ENCODE data around the gene GJA4. TPM values are rescaled to one million over a fixed set of nuclear protein-coding genes. Genes with fewer than 3 reads are reported as not detected.

GJA4 gene
- total RNA-seq, 1 experiment from 2014 or later = not detected

GRCh38 chr1:34843392-34844251, 50.8 kb downstream of the GJA4 start:
- Histone ChIP-seq H3K4me2 (ENCODE audit: low read length) (no peak overlapping the region), H3K4me1 (ENCODE audit: insufficient read depth, low read length) (peaks cover 12% of the 10 kb centered on the region; the same call in 1 of the 2 replicates), H3K27me3 (ENCODE audit: low read length) (no peaks in the 10 kb centered on the region), H3K27ac (ENCODE audit: low read length) (no peak overlapping the region), H3K36me3 (ENCODE audit: low read depth, low read length) (no peaks in the 10 kb centered on the region), H3K9me2 (replicated peaks; ENCODE audit: low read length) (no peaks in the 10 kb centered on the region), H3K4me3 (ENCODE audit: low read length) (no peak overlapping the region), H3K9me3 (ENCODE audit: low read length) (no peaks in the 10 kb centered on the region), H3K79me2 (ENCODE audit: low read length) (no peaks in the 10 kb centered on the region), H3F3A (ENCODE audit: low read length, unreplicated experiment) (no peaks in the 10 kb centered on the region), H3K9ac (ENCODE audit: low read length) (no peak overlapping the region), H4K20me1 (ENCODE audit: low read length) (no peaks in the 10 kb centered on the region), H2AFZ (ENCODE audit: low read length) (no peak overlapping the region)
- TF ChIP-seq EZH2 (IDR thresholded peaks at IDR 0.05; ENCODE audit: low read length, unreplicated experiment) (no peak), EZH2phosphoT487 (IDR thresholded peaks at IDR 0.05; ENCODE audit: borderline replicate concordance, low read length) (no peak), CTCF (conservative IDR thresholded peaks at IDR 0.05; ENCODE audit: low read depth, low read length) (no peak)
- CTCF ChIA-PET = no interaction called here
- BruUV-seq (replicated peaks) = no TSS peak
- ATAC-seq (no peak), DNase-seq (no peak)
- intact Hi-C loops (cut with micrococcal nuclease) = no loop called here
- POLR2A ChIA-PET (ENCODE audit: unreplicated experiment) = no interaction called here

GRCh38 chr1:34844252-34844634, 51.4 kb downstream of the GJA4 start:
- Histone ChIP-seq H4K20me1 (ENCODE audit: low read length) (no peaks in the 10 kb centered on the region), H3K9me2 (replicated peaks; ENCODE audit: low read length) (no peaks in the 10 kb centered on the region), H2AFZ (ENCODE audit: low read length) (no peak overlapping the region), H3K27me3 (ENCODE audit: low read length) (no peaks in the 10 kb centered on the region), H3K36me3 (ENCODE audit: low read depth, low read length) (no peaks in the 10 kb centered on the region), H3K9me3 (ENCODE audit: low read length) (no peaks in the 10 kb centered on the region), H3K4me3 (ENCODE audit: low read length) (no peak overlapping the region), H3K4me1 (ENCODE audit: insufficient read depth, low read length) (peaks cover 12% of the 10 kb centered on the region; the same call in 1 of the 2 replicates), H3K27ac (ENCODE audit: low read length) (no peak overlapping the region), H3F3A (ENCODE audit: low read length, unreplicated experiment) (no peaks in the 10 kb centered on the region), H3K9ac (ENCODE audit: low read length) (no peak overlapping the region), H3K4me2 (ENCODE audit: low read length) (0 out of 2 replicates have a peak overlapping the region, but pooled peaks have one; percentile 32), H3K79me2 (ENCODE audit: low read length) (no peaks in the 10 kb centered on the region)
- no peak for ATAC-seq
- CTCF ChIA-PET = no interaction called here
- POLR2A ChIA-PET (ENCODE audit: unreplicated experiment) = no interaction called here
- intact Hi-C loops (cut with micrococcal nuclease) = no loop called here
- peak; percentile 68 for DNase-seq
- no TSS peak for BruUV-seq (replicated peaks)
- TF ChIP-seq EZH2phosphoT487 (IDR thresholded peaks at IDR 0.05; ENCODE audit: borderline replicate concordance, low read length) (no peak), EZH2 (IDR thresholded peaks at IDR 0.05; ENCODE audit: low read length, unreplicated experiment) (no peak)

Other genes starting within 250 kb of the GJA4 start
- gene GJB5, start 38.0 kb upstream of the GJA4 start, total RNA-seq (2014; rRNA removed) = 7.2 and 8.1 TPM in 2 replicates
- 0.12 TPM in 1 of 2 replicates, not detected in the other for gene GJB4, start 33.3 kb upstream of the GJA4 start, total RNA-seq (2014; rRNA removed)
- 89.9 and 97.9 TPM in 2 replicates for gene GJB3, start 11.8 kb upstream of the GJA4 start, total RNA-seq (2014; rRNA removed)
- 47.2 and 53.0 TPM in 2 replicates for gene SMIM12, start 66.8 kb downstream of the GJA4 start, total RNA-seq (2014; rRNA removed)
- gene DLGAP3, start 136.7 kb downstream of the GJA4 start, total RNA-seq (2014; rRNA removed) = not detected in 2 replicates
- 10.7 and 10.9 TPM in 2 replicates for gene TMEM35B, start 192.3 kb downstream of the GJA4 start, total RNA-seq (2014; rRNA removed)
- gene ZMYM6, start 238.9 kb downstream of the GJA4 start, total RNA-seq (2014; rRNA removed) = 11.8 and 14.4 TPM in 2 replicates